B cell (primary cell): ENCODE results near the gene TRIM24. TPM values are rescaled to one million over a fixed set of nuclear protein-coding genes. Genes with fewer than 3 reads are reported as not detected.
A peak's percentile ranks its signal among the peaks of the same experiment; 100 is the strongest.

Experiments
- ATAC-seq: fragments of 200-7000 bp; cut with Tn5 transposase; one replicate; pipeline ENCODE4 v1.10.0; 2021; ENCODE audit warnings: low read depth, mild to moderate bottlenecking, moderate number of reproducible peaks, moderate library complexity
- CTCF ChIA-PET: fragments of 350-600 bp; sonication (Branson Sonifier 250); formaldehyde crosslinking; loops from one replicate; lab custom pipeline; 2021; ENCODE audit warnings: antibody characterized with exemption, inconsistent platforms; lab: Charles Lee
- POLR2A ChIA-PET: fragments of 350-600 bp; sonication (Branson Sonifier 250); formaldehyde crosslinking; loops from one replicate; lab custom pipeline; 2021; ENCODE audit warnings: antibody characterized with exemption; lab: Charles Lee
- DNase-seq: peaks from one replicate; pipeline ENCODE4 v3.0.0; 2013
- H2AFZ ChIP-seq: 2 replicates; pipeline ENCODE4 v1.6.1; 2012; ENCODE audit warnings: mild to moderate bottlenecking, low read depth, low read length; ENCODE audit not compliant: insufficient read depth, poor library complexity, severe bottlenecking
- H3K27ac ChIP-seq, 2 donors: 1 replicate in 1 of 2; 2 replicates in 1 of 2; pipeline ENCODE4 v1.5.1; 2012 to 2013; ENCODE audit warnings: low read length in 2 of 2, mild to moderate bottlenecking in 2 of 2, moderate library complexity in 1 of 2
- H3K27me3 ChIP-seq, 4 experiments: fragments of 200-600 bp in 1 of 4; sonication (generic) in 1 of 4; replicated peaks in 1 of 4; 1 replicate in 2 of 4; 2 replicates in 2 of 4; pipeline versions ENCODE4 v1.6.1 to v1.7.0; 2013 to 2016; ENCODE audit warnings: low read length in 3 of 4, mild to moderate bottlenecking in 2 of 4, mixed read lengths in 1 of 4, moderate library complexity in 1 of 4; ENCODE audit not compliant: insufficient read depth in 4 of 4, control insufficient read depth in 3 of 4; ENCODE audit errors: control extremely low read depth in 1 of 4
- H3K36me3 ChIP-seq, 2 experiments: replicated peaks in 1 of 2; 1 replicate in 1 of 2; 2 replicates in 1 of 2; pipeline versions ENCODE4 v1.6.1 to v1.7.1; 2013; ENCODE audit warnings: low read length in 1 of 2; ENCODE audit not compliant: insufficient read depth in 2 of 2, control insufficient read depth in 1 of 2; ENCODE audit errors: control extremely low read depth in 1 of 2, extremely low read depth in 1 of 2
- H3K4me1 ChIP-seq, 2 donors: fragments of 200-600 bp in 1 of 2; sonication (generic) in 1 of 2; 1 replicate in 1 of 2; 2 replicates in 1 of 2; pipeline versions ENCODE4 v1.5.1 to v1.6.1; 2013 to 2017; ENCODE audit warnings: low read length in 2 of 2; ENCODE audit not compliant: control insufficient read depth in 2 of 2, insufficient read depth in 2 of 2
- H3K4me2 ChIP-seq: replicated peaks from 2 replicates; pipeline ENCODE3; 2012; ENCODE audit warnings: mild to moderate bottlenecking, low read depth, low read length; ENCODE audit not compliant: poor library complexity, severe bottlenecking
- H3K4me3 ChIP-seq, 5 experiments: fragments of 200-600 bp in 1 of 5; sonication (generic) in 1 of 5; 1 replicate in 3 of 5; 2 replicates in 2 of 5; pipeline versions ENCODE4 v1.5.1 to v1.7.0; 2011 to 2016; ENCODE audit warnings: low read length in 4 of 5, mild to moderate bottlenecking in 4 of 5, low read depth in 2 of 5, control low read depth in 1 of 5, moderate library complexity in 1 of 5; ENCODE audit not compliant: insufficient read depth in 1 of 5; ENCODE audit errors: control extremely low read depth in 1 of 5, extremely low read depth in 1 of 5
- H3K79me2 ChIP-seq: fragments of 200-600 bp; sonication (generic); one replicate; pipeline ENCODE4 v1.6.0; 2016; ENCODE audit warnings: low read length; ENCODE audit not compliant: control insufficient read depth, insufficient read depth
- H3K9ac ChIP-seq: fragments of 200-600 bp; sonication (generic); 2 replicates; pipeline ENCODE4 v1.6.1; 2017; ENCODE audit warnings: mild to moderate bottlenecking, low read length, moderate library complexity
- H3K9me3 ChIP-seq, 3 donors: one replicate each; pipeline versions ENCODE4 v1.6.1 to v1.7.1; 2013; ENCODE audit warnings: low read length in 2 of 3; ENCODE audit not compliant: control insufficient read depth in 2 of 3, insufficient read depth in 1 of 3; ENCODE audit errors: control extremely low read depth in 1 of 3
- H4K20me1 ChIP-seq: 2 replicates; pipeline ENCODE4 v1.6.0; 2012; ENCODE audit warnings: mild to moderate bottlenecking, low read length; ENCODE audit not compliant: insufficient read depth, control insufficient read depth, poor library complexity, severe bottlenecking
- H3K27ac Mint-ChIP-seq: one replicate; pipeline ENCODE4 v1.8.0; 2021; ENCODE audit warnings: mixed read lengths
- H3K27me3 Mint-ChIP-seq: one replicate; pipeline ENCODE4 v1.8.0; 2021; ENCODE audit warnings: mixed read lengths
- H3K4me1 Mint-ChIP-seq: one replicate; pipeline ENCODE4 v1.8.0; 2021; ENCODE audit warnings: mixed read lengths
- H3K4me3 Mint-ChIP-seq: one replicate; pipeline ENCODE4 v1.8.0; 2021; ENCODE audit warnings: mixed read lengths
- H3K9me3 Mint-ChIP-seq: one replicate; pipeline ENCODE4 v1.8.0; 2022; ENCODE audit warnings: mixed read lengths; ENCODE audit not compliant: insufficient read depth
- EZH2 ChIP-seq: IDR thresholded peaks from 2 replicates; pipeline ENCODE4 v1.6.1; 2012; ENCODE audit warnings: borderline replicate concordance, low read depth, mild to moderate bottlenecking, moderate library complexity, low read length; ENCODE audit not compliant: insufficient read depth, poor library complexity, severe bottlenecking
- WGBS: methylation state at CpG from one replicate; pipeline ENCODE4 v1.1.5; 2013; ENCODE audit warnings: missing lambda C conversion rate; ENCODE audit not compliant: insufficient coverage; 5-methylcytosine and 5-hydroxymethylcytosine counted together
- intact Hi-C: fragments of 100-400 bp; cut with micrococcal nuclease; formaldehyde crosslinking; loops from one replicate; pipeline ENCODE4 v1.10.0; 2022
- polyA plus RNA-seq: library from polyadenylated mRNA; depleted of rRNA; stranded (reverse); fragments of >200 nt; gene quantifications from 2 replicates; pipeline ENCODE4 v1.2.3, GENCODE V29; 2012
- total RNA-seq, 2 donors: library from RNA; stranded (reverse); fragments of 120-200 nt in 1 of 2; gene quantifications; 1 replicate in 1 of 2; 2 replicates in 1 of 2; pipeline versions ENCODE4 v1.2.3 to v1.2.4, GENCODE V29; 2013 to 2022
- TF ChIP-seq, protein P1 (sequence below): fragments of 200-600 bp; IDR thresholded peaks from one replicate; pipeline ENCODE4 v1.8.0; 2022; ENCODE audit warnings: antibody characterized with exemption, mild to moderate bottlenecking

The TRIM24 gene
- total and polyA plus RNA-seq, 2 donors (not counting 1 experiment from before 2014, with no cell fraction given): 3.7 to 18.7 TPM

GRCh38 chr7:138622841-138623240, 162.8 kb downstream of the TRIM24 start:
- Mint-ChIP-seq H3K4me3 (no peak overlapping the region), H3K9me3 (peaks cover 3% of the 10 kb centered on the region), H3K27me3 (no peaks in the 10 kb centered on the region), H3K4me1 (peaks cover 2% of the 10 kb centered on the region), H3K27ac (no peak overlapping the region)
- ChIA-PET CTCF (no interaction called here), POLR2A (no interaction called here)
- TF ChIP-seq, protein P1, sequence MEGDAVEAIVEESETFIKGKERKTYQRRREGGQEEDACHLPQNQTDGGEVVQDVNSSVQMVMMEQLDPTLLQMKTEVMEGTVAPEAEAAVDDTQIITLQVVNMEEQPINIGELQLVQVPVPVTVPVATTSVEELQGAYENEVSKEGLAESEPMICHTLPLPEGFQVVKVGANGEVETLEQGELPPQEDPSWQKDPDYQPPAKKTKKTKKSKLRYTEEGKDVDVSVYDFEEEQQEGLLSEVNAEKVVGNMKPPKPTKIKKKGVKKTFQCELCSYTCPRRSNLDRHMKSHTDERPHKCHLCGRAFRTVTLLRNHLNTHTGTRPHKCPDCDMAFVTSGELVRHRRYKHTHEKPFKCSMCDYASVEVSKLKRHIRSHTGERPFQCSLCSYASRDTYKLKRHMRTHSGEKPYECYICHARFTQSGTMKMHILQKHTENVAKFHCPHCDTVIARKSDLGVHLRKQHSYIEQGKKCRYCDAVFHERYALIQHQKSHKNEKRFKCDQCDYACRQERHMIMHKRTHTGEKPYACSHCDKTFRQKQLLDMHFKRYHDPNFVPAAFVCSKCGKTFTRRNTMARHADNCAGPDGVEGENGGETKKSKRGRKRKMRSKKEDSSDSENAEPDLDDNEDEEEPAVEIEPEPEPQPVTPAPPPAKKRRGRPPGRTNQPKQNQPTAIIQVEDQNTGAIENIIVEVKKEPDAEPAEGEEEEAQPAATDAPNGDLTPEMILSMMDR: no peak
- no peak for TF ChIP-seq EZH2
- Histone ChIP-seq H3K4me1 (peaks cover 3% of the 10 kb centered on the region in 2 donors), H3K27ac (no peak overlapping the region), H3K79me2 (no peaks in the 10 kb centered on the region), H2AFZ (no peak overlapping the region), H3K4me2 (no peak overlapping the region), H3K9me3 (no peaks in the 10 kb centered on the region), H3K4me3 (no peak overlapping the region), H3K36me3 (no peaks in the 10 kb centered on the region), H4K20me1 (no peaks in the 10 kb centered on the region), H3K27me3 (no peaks in the 10 kb centered on the region), H3K9ac (no peak overlapping the region)
- intact Hi-C loops: no loop called here
- no peak for DNase-seq
- WGBS: no CpG with 5 or more reads among the region's 1 CpG
- ATAC-seq: no peak

- no peaks in the 10 kb centered on the region for H3K9me3 ChIP-seq
- no peaks in the 10 kb centered on the region for H3K79me2 ChIP-seq
- no peak overlapping the region for H3K9ac ChIP-seq
- H3K4me2 ChIP-seq: peak overlapping the region; percentile 10
- H2AFZ ChIP-seq: peak overlapping the region; percentile 34
- H3K27ac Mint-ChIP-seq: no peak overlapping the region
- no peaks in the 10 kb centered on the region for H3K36me3 ChIP-seq
- peaks cover 2% of the 10 kb centered on the region for H3K4me1 Mint-ChIP-seq
- H3K27me3 ChIP-seq: no peaks in the 10 kb centered on the region
- no peak overlapping the region for H3K4me3 ChIP-seq
- peaks cover 4% of the 10 kb centered on the region for H3K27me3 Mint-ChIP-seq
- POLR2A ChIA-PET: no interaction called here
- DNase-seq: no peak
- WGBS: 0% methylated on average over 1 of the region's 3 CpGs
- CTCF ChIA-PET: no interaction called here
- intact Hi-C loops: no loop called here
- peaks cover 3% of the 10 kb centered on the region for H3K9me3 Mint-ChIP-seq
- peaks cover 3% of the 10 kb centered on the region in 2 donors for H3K4me1 ChIP-seq
- no peak overlapping the region for H3K27ac ChIP-seq
- no peak overlapping the region for H3K4me3 Mint-ChIP-seq
- TF ChIP-seq, protein P1: no peak
- no peak for TF ChIP-seq EZH2
- H4K20me1 ChIP-seq: no peaks in the 10 kb centered on the region
- no peak for ATAC-seq
Measured at GRCh38 chr7:138625084-138625848, 165.2 kb downstream of the TRIM24 start.
